Mesenchymal stem cell (in vitro differentiated cells and primary cell): Measurements from ENCODE around the gene TUSC2.

Experiments used
- DNase-seq: peaks from one replicate; pipeline ENCODE4 v3.0.0-alpha.2; 2013
- H2AFZ ChIP-seq: one replicate; pipeline ENCODE4 v1.6.1; 2013; ENCODE audit warnings: low read depth, mild to moderate bottlenecking, control low read depth, inconsistent platforms, low read length, moderate library complexity
- H2AK5ac ChIP-seq: 2 replicates; pipeline ENCODE4 v1.6.1; 2013; ENCODE audit warnings: low read length, moderate library complexity, mild to moderate bottlenecking, inconsistent platforms; ENCODE audit not compliant: severe bottlenecking
- H2BK120ac ChIP-seq: one replicate; pipeline ENCODE4 v1.6.1; 2013; ENCODE audit warnings: low read depth, mild to moderate bottlenecking, inconsistent platforms, low read length, moderate library complexity
- H2BK12ac ChIP-seq, 2 experiments: one replicate each; pipeline ENCODE4 v1.6.1; 2013; ENCODE audit warnings: inconsistent platforms in 2 of 2, low read length in 2 of 2, mild to moderate bottlenecking in 2 of 2, moderate library complexity in 2 of 2, control low read depth in 1 of 2
- H2BK15ac ChIP-seq: one replicate; pipeline ENCODE4 v1.6.1; 2013; ENCODE audit warnings: mild to moderate bottlenecking, low read depth, inconsistent platforms; ENCODE audit not compliant: poor library complexity, severe bottlenecking
- H2BK5ac ChIP-seq: 2 replicates; pipeline ENCODE4 v1.6.1; 2013; ENCODE audit warnings: low read depth, mild to moderate bottlenecking, low read length, control low read depth, inconsistent platforms; ENCODE audit not compliant: poor library complexity, severe bottlenecking
- H3K14ac ChIP-seq, 2 experiments: one replicate each; pipeline ENCODE4 v1.6.1; 2013; ENCODE audit warnings: inconsistent platforms in 2 of 2, low read length in 2 of 2, control low read depth in 1 of 2, mild to moderate bottlenecking in 1 of 2, moderate library complexity in 1 of 2
- H3K18ac ChIP-seq, 2 experiments: one replicate each; pipeline ENCODE4 v1.6.1; 2013; ENCODE audit warnings: inconsistent platforms in 2 of 2, low read length in 2 of 2, control low read depth in 1 of 2, low read depth in 1 of 2, mild to moderate bottlenecking in 1 of 2
- H3K23ac ChIP-seq, 2 experiments: one replicate each; pipeline ENCODE4 v1.6.1; 2013; ENCODE audit warnings: inconsistent platforms in 2 of 2, low read length in 2 of 2, mild to moderate bottlenecking in 2 of 2, moderate library complexity in 2 of 2, control low read depth in 1 of 2
- H3K27ac ChIP-seq: 2 replicates; pipeline ENCODE4 v1.5.1; 2013; ENCODE audit warnings: mild to moderate bottlenecking, moderate library complexity, low read length, control low read depth, inconsistent platforms; ENCODE audit not compliant: poor library complexity, severe bottlenecking
- H3K27me3 ChIP-seq, 2 experiments: 2 replicates each; pipeline versions ENCODE4 v1.6.1 to v1.7.0; 2013; ENCODE audit warnings: low read length in 2 of 2, mild to moderate bottlenecking in 2 of 2, moderate library complexity in 2 of 2, control low read depth in 1 of 2, inconsistent platforms in 1 of 2; ENCODE audit not compliant: control insufficient read depth in 1 of 2, insufficient read depth in 1 of 2
- H3K36me3 ChIP-seq, 2 experiments: 2 replicates each; pipeline versions ENCODE4 v1.6.1 to v1.7.0; 2013; ENCODE audit warnings: low read length in 2 of 2, control low read depth in 1 of 2, inconsistent platforms in 1 of 2, low read depth in 1 of 2, mild to moderate bottlenecking in 1 of 2; ENCODE audit not compliant: insufficient read depth in 2 of 2, control insufficient read depth in 1 of 2
- H3K4ac ChIP-seq, 2 experiments: one replicate each; pipeline ENCODE4 v1.6.1; 2013; ENCODE audit warnings: inconsistent platforms in 2 of 2, low read length in 2 of 2, mild to moderate bottlenecking in 2 of 2, moderate library complexity in 2 of 2, control low read depth in 1 of 2, low read depth in 1 of 2
- H3K4me1 ChIP-seq: 2 replicates; pipeline ENCODE4 v1.6.1; 2013; ENCODE audit warnings: low read depth, low read length, control low read depth; ENCODE audit not compliant: control insufficient read depth, insufficient read depth
- H3K4me2 ChIP-seq: 2 replicates; pipeline ENCODE4 v1.6.1; 2013; ENCODE audit warnings: low read length, mild to moderate bottlenecking, inconsistent platforms; ENCODE audit not compliant: poor library complexity, severe bottlenecking
- H3K4me3 ChIP-seq, 2 experiments: 2 replicates each; pipeline versions ENCODE4 v1.5.1 to v1.7.0; 2013; ENCODE audit warnings: low read length in 2 of 2, mild to moderate bottlenecking in 2 of 2, control low read depth in 1 of 2, low read depth in 1 of 2; ENCODE audit not compliant: insufficient read depth in 1 of 2
- H3K79me1 ChIP-seq: replicated peaks from 2 replicates; pipeline ENCODE4 v1.6.1; 2013; ENCODE audit warnings: mild to moderate bottlenecking, control low read depth, low read length, inconsistent platforms; ENCODE audit not compliant: poor library complexity, severe bottlenecking
- H3K9ac ChIP-seq: 2 replicates; pipeline ENCODE4 v1.7.0; 2013; ENCODE audit warnings: mild to moderate bottlenecking, low read length, moderate library complexity
- H3K9me3 ChIP-seq: 2 replicates; pipeline ENCODE4 v1.7.0; 2013; ENCODE audit warnings: mild to moderate bottlenecking, low read length; ENCODE audit not compliant: control insufficient read depth
- H4K8ac ChIP-seq: one replicate; pipeline ENCODE4 v1.6.1; 2013; ENCODE audit warnings: inconsistent platforms, mild to moderate bottlenecking, low read length, moderate library complexity
- H4K91ac ChIP-seq: one replicate; pipeline ENCODE4 v1.6.1; 2013; ENCODE audit warnings: mild to moderate bottlenecking, low read length, inconsistent platforms
- WGBS: methylation state at CpG from one replicate; pipeline ENCODE4 v1.1.7; 2013; ENCODE audit warnings: mixed read lengths; 5-methylcytosine and 5-hydroxymethylcytosine counted together

TUSC2 gene

GRCh38 chr3:50340448-50341329 is 12.7 kb upstream of the TUSC2 start, which contains the start of gene RASSF1:
TSS of gene RASSF1 (minus strand) at chr3:50340836. CDS start at chr3:50340805, 31 bp downstream.
- no peaks in the 10 kb centered on the region for H3K36me3 ChIP-seq
- peaks cover 30% of the 10 kb centered on the region for H3K4me1 ChIP-seq
- H3K27me3 ChIP-seq = no peaks in the 10 kb centered on the region
- H3K14ac ChIP-seq = peak within 1 kb of the TSS in 1 of 2 experiments; percentile 81
- no peak within 1 kb of the TSS for H2BK120ac ChIP-seq
- H3K4me2 ChIP-seq = peak within 1 kb of the TSS; percentile 72
- H3K4ac ChIP-seq = peak within 1 kb of the TSS; percentile 24 to 51
- H3K23ac ChIP-seq = no peak within 1 kb of the TSS
- peak within 1 kb of the TSS; percentile 41 to 93 for H3K4me3 ChIP-seq
- peak within 1 kb of the TSS; percentile 76 for H4K91ac ChIP-seq
- WGBS = 18% methylated on average over 70 of the region's 85 CpGs
- H3K9me3 ChIP-seq = no peaks in the 10 kb centered on the region
- peak within 1 kb of the TSS; percentile 60 for H2AFZ ChIP-seq
- H2BK15ac ChIP-seq = peak within 1 kb of the TSS; percentile 32
- H3K18ac ChIP-seq = peak within 1 kb of the TSS; percentile 79 to 86
- no peak within 1 kb of the TSS for H2BK5ac ChIP-seq
- H3K79me1 ChIP-seq = peaks cover 6% of the 10 kb centered on the region
- H2BK12ac ChIP-seq = peak within 1 kb of the TSS in 1 of 2 experiments; percentile 67
- no peak within 1 kb of the TSS for H2AK5ac ChIP-seq
- no peak for DNase-seq
- H3K9ac ChIP-seq = peak within 1 kb of the TSS; percentile 97
- no peak within 1 kb of the TSS for H3K27ac ChIP-seq
- peak within 1 kb of the TSS; percentile 93 for H4K8ac ChIP-seq

GRCh38 chr3:50340147-50340447 is 12.1 kb upstream of the TUSC2 start:
- Histone ChIP-seq H3K4me2 (peak overlapping the region; percentile 72), H3K9ac (peak overlapping the region; percentile 97), H3K27ac (no peak overlapping the region), H3K23ac (no peak overlapping the region), H2AK5ac (no peak overlapping the region), H2BK120ac (no peak overlapping the region), H3K18ac (peak overlapping the region in 1 of 2 experiments; percentile 86), H3K14ac (no peak overlapping the region), H3K9me3 (no peaks in the 10 kb centered on the region), H4K91ac (peak overlapping the region; percentile 76), H3K4me1 (peaks cover 28% of the 10 kb centered on the region), H2BK15ac (no peak overlapping the region), H3K4ac (peak overlapping the region in 1 of 2 experiments; percentile 51), H3K79me1 (peaks cover 6% of the 10 kb centered on the region), H3K36me3 (no peaks in the 10 kb centered on the region), H2AFZ (peak overlapping the region; percentile 60), H2BK5ac (no peak overlapping the region), H3K27me3 (no peaks in the 10 kb centered on the region), H3K4me3 (peak overlapping the region; percentile 41 to 93), H2BK12ac (no peak overlapping the region), H4K8ac (no peak overlapping the region)
- no peak for DNase-seq
- WGBS = 56% methylated on average over 8 of the region's 9 CpGs

GRCh38 chr3:50339485-50340146 is 11.6 kb upstream of the TUSC2 start:
- WGBS = 88% methylated on average over 13 of the region's 14 CpGs
- no peak overlapping the region for H2BK5ac ChIP-seq
- no peaks in the 10 kb centered on the region for H3K27me3 ChIP-seq
- no peak overlapping the region for H4K91ac ChIP-seq
- H3K14ac ChIP-seq = no peak overlapping the region
- H2AFZ ChIP-seq = no peak overlapping the region
- peak overlapping the region in 1 of 2 experiments; percentile 93 for H3K4me3 ChIP-seq
- H3K9me3 ChIP-seq = no peaks in the 10 kb centered on the region
- no peak overlapping the region for H3K23ac ChIP-seq
- DNase-seq = no peak
- no peak overlapping the region for H2BK15ac ChIP-seq
- no peak overlapping the region for H3K18ac ChIP-seq
- peaks cover 6% of the 10 kb centered on the region for H3K79me1 ChIP-seq
- H3K27ac ChIP-seq = no peak overlapping the region
- no peak overlapping the region for H4K8ac ChIP-seq
- no peaks in the 10 kb centered on the region for H3K36me3 ChIP-seq
- no peak overlapping the region for H2AK5ac ChIP-seq
- no peak overlapping the region for H2BK120ac ChIP-seq
- peak overlapping the region; percentile 97 for H3K9ac ChIP-seq
- H2BK12ac ChIP-seq = no peak overlapping the region
- peaks cover 26% of the 10 kb centered on the region for H3K4me1 ChIP-seq
- H3K4ac ChIP-seq = no peak overlapping the region
- H3K4me2 ChIP-seq = no peak overlapping the region

GRCh38 chr3:50338965-50339364 is 10.9 kb upstream of the TUSC2 start:
- peak overlapping the region; percentile 92 for H2BK15ac ChIP-seq
- peaks cover 6% of the 10 kb centered on the region for H3K79me1 ChIP-seq
- H3K4me3 ChIP-seq = peak overlapping the region in 1 of 2 experiments; percentile 93
- no peak overlapping the region for H3K14ac ChIP-seq
- no peak overlapping the region for H3K18ac ChIP-seq
- no peaks in the 10 kb centered on the region for H3K9me3 ChIP-seq
- H2BK12ac ChIP-seq = no peak overlapping the region
- H3K23ac ChIP-seq = no peak overlapping the region
- H3K36me3 ChIP-seq = no peaks in the 10 kb centered on the region
- no peak overlapping the region for H2BK120ac ChIP-seq
- peak overlapping the region; percentile 15 for H2AK5ac ChIP-seq
- no peak overlapping the region for H3K27ac ChIP-seq
- no peak overlapping the region for H3K4ac ChIP-seq
- H3K27me3 ChIP-seq = no peaks in the 10 kb centered on the region
- peaks cover 30% of the 10 kb centered on the region for H3K4me1 ChIP-seq
- H2AFZ ChIP-seq = no peak overlapping the region
- H4K8ac ChIP-seq = no peak overlapping the region
- no peak for DNase-seq
- H3K4me2 ChIP-seq = no peak overlapping the region
- 94% methylated on average over 5 of the region's 5 CpGs for WGBS
- peak overlapping the region; percentile 97 for H3K9ac ChIP-seq
- no peak overlapping the region for H4K91ac ChIP-seq
- no peak overlapping the region for H2BK5ac ChIP-seq
